ENCODE measurements around the gene NFU1. TPM values are rescaled to one million over a fixed set of nuclear protein-coding genes. Genes with fewer than 3 reads are reported as not detected.
A peak's percentile ranks its signal among the peaks of the same experiment; 100 is the strongest.

Gene NFU1
- total RNA-seq: 10 to 100 TPM; 40.0 to 61.2 TPM

DNA sequence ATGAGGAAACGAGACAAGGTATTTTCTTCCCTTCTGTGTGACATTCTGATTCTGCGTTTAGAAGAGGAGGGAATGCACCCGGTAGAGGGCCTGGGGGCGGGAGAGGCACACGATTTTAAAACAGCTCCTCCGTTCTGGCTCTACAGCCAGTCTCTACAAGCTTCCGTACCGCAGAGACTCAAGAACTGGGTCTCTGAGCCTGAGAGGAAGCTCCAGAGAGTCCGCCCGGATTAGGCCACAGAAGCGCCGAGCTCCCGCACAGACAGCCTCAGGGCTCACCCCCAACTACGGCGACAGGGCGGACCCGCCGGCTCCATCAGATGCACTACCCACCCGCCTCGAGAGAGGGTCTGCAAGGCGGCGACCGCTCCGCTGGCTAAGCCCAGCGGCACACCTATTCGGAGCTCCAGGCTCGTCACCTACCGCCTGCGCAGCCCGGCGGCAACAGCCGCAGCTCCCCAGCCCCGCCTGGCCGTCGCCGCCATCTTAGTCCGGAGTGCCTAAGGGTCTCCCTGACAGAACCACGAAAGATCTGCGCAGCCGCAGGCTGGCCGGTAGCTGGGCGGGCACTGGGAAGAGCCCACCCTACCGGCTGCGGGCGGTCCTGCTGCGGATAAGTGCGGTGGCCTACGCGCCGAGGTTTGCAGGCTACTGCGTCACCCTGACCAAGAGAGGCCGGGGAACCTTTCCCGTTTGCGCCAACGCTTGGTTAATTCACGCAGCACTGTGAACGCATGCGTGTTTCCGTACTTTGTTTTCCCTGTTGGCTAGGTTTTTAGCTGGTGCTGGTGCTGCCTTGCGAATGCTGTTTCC lies at the start of gene NFU1:
Gene NFU1, minus strand, starts transcription at position 498 of the 813 bp plus-strand sequence. Its CDS starts 13 bp downstream, at position 485.
- Mint-ChIP-seq H3K4me1 (ENCODE audit: low read depth) (peaks cover 45% of the 10 kb centered on the region), H3K4me3 (peak within 1 kb of the TSS; percentile 86 to 95), H3K36me3 (ENCODE audit: insufficient read depth in 2 of 2) (peaks cover 0 to 5% of the 10 kb centered on the region in 2 donors), H3K27ac (peak within 1 kb of the TSS; percentile 92), H3K27me3 (ENCODE audit: low read depth) (no peaks in the 10 kb centered on the region), H3K9me3 (peaks cover 5 to 10% of the 10 kb centered on the region in 2 donors)
- DNase-seq: peak; percentile 93 to 94
- ATAC-seq (replicated peaks in 1 of 2): peak; percentile 94 to 95

- no peaks in the 10 kb centered on the region for H3K9me3 Mint-ChIP-seq
- no peak for ATAC-seq (replicated peaks in 1 of 2)
- H3K4me1 Mint-ChIP-seq (ENCODE audit: low read depth): peaks cover 45% of the 10 kb centered on the region
- H3K4me3 Mint-ChIP-seq: no peak overlapping the region
- peak overlapping the region; percentile 83 for H3K27ac Mint-ChIP-seq
- peaks cover 4 to 17% of the 10 kb centered on the region in 2 donors for H3K36me3 Mint-ChIP-seq (ENCODE audit: insufficient read depth in 2 of 2)
- DNase-seq: no peak
- no peaks in the 10 kb centered on the region for H3K27me3 Mint-ChIP-seq (ENCODE audit: low read depth)
Measured at GRCh38 chr2:69483696-69484095, 46.5 kb upstream of the NFU1 start.

DNA sequence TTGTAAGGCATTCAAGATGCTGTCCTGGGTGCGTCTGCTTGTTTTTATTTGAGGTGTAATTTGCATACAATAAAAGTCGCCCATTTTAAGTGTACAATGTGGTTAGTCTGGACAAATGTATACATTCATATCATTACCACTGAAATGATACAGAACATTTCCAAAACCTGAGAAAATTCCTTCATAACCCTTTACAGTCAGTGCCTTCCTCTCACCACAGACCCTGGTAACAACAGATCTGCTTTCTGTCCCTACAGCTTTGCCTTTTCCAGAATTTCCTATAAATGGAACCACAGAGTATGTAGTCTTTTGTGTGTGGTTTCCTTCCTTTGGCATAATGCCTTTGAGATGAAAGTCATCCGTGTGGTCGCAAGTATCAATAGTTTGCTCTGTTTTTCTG lies 45.8 kb upstream of the NFU1 start:
- peak overlapping the region; percentile 83 for H3K27ac Mint-ChIP-seq
- no peaks in the 10 kb centered on the region for H3K9me3 Mint-ChIP-seq
- H3K4me3 Mint-ChIP-seq: no peak overlapping the region
- no peak for DNase-seq
- H3K36me3 Mint-ChIP-seq (ENCODE audit: insufficient read depth in 2 of 2): peaks cover 1 to 10% of the 10 kb centered on the region in 2 donors
- H3K4me1 Mint-ChIP-seq (ENCODE audit: low read depth): peaks cover 52% of the 10 kb centered on the region
- peak; percentile 39 to 63 for ATAC-seq (replicated peaks in 1 of 2)
- H3K27me3 Mint-ChIP-seq (ENCODE audit: low read depth): no peaks in the 10 kb centered on the region

GRCh38 chr2:69482471-69482870 lies 45.2 kb upstream of the NFU1 start:
- Mint-ChIP-seq H3K4me3 (no peak overlapping the region), H3K4me1 (ENCODE audit: low read depth) (peaks cover 57% of the 10 kb centered on the region), H3K27ac (no peak overlapping the region), H3K9me3 (no peaks in the 10 kb centered on the region), H3K27me3 (ENCODE audit: low read depth) (no peaks in the 10 kb centered on the region), H3K36me3 (ENCODE audit: insufficient read depth in 2 of 2) (peaks cover 1 to 9% of the 10 kb centered on the region in 2 donors)
- no peak for DNase-seq
- ATAC-seq (replicated peaks in 1 of 2): no peak

DNA sequence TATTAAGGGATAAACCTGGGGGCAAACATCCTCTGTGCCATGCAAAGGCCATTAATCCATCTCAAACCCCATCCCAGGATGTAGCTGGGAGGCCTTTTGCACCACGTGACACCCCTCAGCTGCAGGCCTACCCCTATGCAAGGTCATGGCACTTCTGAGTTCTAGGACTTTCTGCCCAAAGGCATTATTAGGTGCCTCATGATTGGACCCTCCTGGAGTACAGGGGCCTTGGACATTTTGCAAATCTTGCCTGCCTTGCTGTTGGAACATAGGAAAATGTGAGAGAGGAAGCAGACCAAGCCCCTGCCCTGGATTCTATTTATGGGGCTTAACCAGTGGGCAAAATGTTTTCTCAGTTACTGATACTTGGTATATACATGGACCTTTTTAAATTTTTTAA lies 44.2 kb upstream of the NFU1 start:
- peaks cover 57% of the 10 kb centered on the region for H3K4me1 Mint-ChIP-seq (ENCODE audit: low read depth)
- H3K27ac Mint-ChIP-seq: no peak overlapping the region
- H3K9me3 Mint-ChIP-seq: no peaks in the 10 kb centered on the region
- ATAC-seq (replicated peaks in 1 of 2): no peak
- H3K27me3 Mint-ChIP-seq (ENCODE audit: low read depth): no peaks in the 10 kb centered on the region
- H3K36me3 Mint-ChIP-seq (ENCODE audit: insufficient read depth in 2 of 2): peaks cover 4 to 11% of the 10 kb centered on the region in 2 donors
- no peak for DNase-seq
- no peak overlapping the region for H3K4me3 Mint-ChIP-seq

GRCh38 chr2:69477627-69478026 lies 40.4 kb upstream of the NFU1 start:
- DNase-seq: no peak
- ATAC-seq (replicated peaks in 1 of 2): peak; percentile 45 to 62
- peaks cover 52% of the 10 kb centered on the region for H3K4me1 Mint-ChIP-seq (ENCODE audit: low read depth)
- H3K4me3 Mint-ChIP-seq: no peak overlapping the region
- no peaks in the 10 kb centered on the region for H3K9me3 Mint-ChIP-seq
- peaks cover 4 to 12% of the 10 kb centered on the region in 2 donors for H3K36me3 Mint-ChIP-seq (ENCODE audit: insufficient read depth in 2 of 2)
- no peaks in the 10 kb centered on the region for H3K27me3 Mint-ChIP-seq (ENCODE audit: low read depth)
- peak overlapping the region; percentile 2 for H3K27ac Mint-ChIP-seq

DNA sequence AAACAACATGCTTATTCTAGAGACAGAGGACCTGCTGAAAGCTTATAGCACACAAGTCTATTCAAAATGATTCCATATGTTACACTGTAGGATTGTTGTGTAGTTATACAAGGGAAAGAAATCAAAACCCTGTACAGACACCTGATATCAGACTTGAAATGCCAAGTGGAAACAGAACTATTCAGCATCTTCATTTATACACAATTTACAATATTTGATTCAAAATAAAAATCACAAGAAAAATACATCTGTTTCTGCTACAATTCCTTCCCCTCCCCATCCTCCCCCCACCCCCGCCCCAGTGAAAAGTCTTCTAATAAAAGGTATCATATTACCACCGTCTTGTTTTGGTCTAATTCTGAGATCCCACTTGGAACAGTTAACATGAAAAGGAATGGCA lies 37.5 kb upstream of the NFU1 start:
- Mint-ChIP-seq H3K36me3 (ENCODE audit: insufficient read depth in 2 of 2) (peaks cover 4 to 12% of the 10 kb centered on the region in 2 donors), H3K4me3 (no peak overlapping the region), H3K27me3 (ENCODE audit: low read depth) (no peaks in the 10 kb centered on the region), H3K27ac (no peak overlapping the region), H3K4me1 (ENCODE audit: low read depth) (peaks cover 52% of the 10 kb centered on the region), H3K9me3 (no peaks in the 10 kb centered on the region)
- DNase-seq: no peak
- ATAC-seq (replicated peaks in 1 of 2): no peak

DNA sequence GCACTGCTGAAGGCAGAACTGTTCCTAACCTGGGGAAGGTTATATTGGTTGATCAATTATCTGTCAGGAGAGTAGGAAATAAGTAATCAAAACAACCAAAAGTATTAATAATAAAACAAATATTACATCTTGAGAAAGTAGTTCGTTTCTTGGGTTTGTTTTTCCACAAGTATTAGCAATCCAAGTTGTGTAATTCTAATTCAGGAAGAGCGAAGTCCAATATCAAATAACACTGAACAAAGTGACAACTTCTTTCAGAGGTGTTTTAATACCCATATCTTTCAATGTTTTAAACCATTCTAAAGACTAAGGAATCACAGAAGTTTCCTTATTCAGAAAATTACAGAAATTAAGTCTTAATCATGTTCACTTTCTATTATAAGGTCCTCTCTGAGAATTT lies 34.6 kb upstream of the NFU1 start:
- H3K4me3 Mint-ChIP-seq: no peak overlapping the region
- no peaks in the 10 kb centered on the region for H3K27me3 Mint-ChIP-seq (ENCODE audit: low read depth)
- no peak overlapping the region for H3K27ac Mint-ChIP-seq
- ATAC-seq (replicated peaks in 1 of 2): no peak
- H3K36me3 Mint-ChIP-seq (ENCODE audit: insufficient read depth in 2 of 2): peaks cover 2 to 14% of the 10 kb centered on the region in 2 donors
- no peak for DNase-seq
- H3K9me3 Mint-ChIP-seq: no peaks in the 10 kb centered on the region
- peaks cover 33% of the 10 kb centered on the region for H3K4me1 Mint-ChIP-seq (ENCODE audit: low read depth)

DNA sequence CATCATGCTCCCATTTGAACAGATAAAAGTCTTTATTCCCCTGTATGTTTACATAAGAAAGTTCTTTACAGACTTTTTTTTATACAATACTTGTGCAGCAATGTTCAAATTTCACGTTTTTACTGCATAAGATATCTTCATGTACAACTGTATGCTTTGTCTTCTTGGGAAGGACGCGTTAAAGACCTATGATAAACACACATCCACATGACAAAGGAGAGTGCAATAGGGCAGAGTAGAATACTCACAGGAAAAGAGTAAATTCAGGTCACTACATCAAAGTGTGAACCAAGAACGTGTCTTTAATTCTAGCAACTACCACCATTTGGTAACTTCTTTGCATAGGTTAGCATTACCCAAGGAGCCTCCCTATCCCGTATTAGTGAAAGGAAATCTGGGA lies 33.7 kb upstream of the NFU1 start:
- peaks cover 0 to 15% of the 10 kb centered on the region in 2 donors for H3K36me3 Mint-ChIP-seq (ENCODE audit: insufficient read depth in 2 of 2)
- H3K4me1 Mint-ChIP-seq (ENCODE audit: low read depth): peaks cover 30% of the 10 kb centered on the region
- H3K27ac Mint-ChIP-seq: no peak overlapping the region
- H3K9me3 Mint-ChIP-seq: no peaks in the 10 kb centered on the region
- DNase-seq (no peak), ATAC-seq (replicated peaks in 1 of 2) (no peak)
- H3K27me3 Mint-ChIP-seq (ENCODE audit: low read depth): no peaks in the 10 kb centered on the region
- no peak overlapping the region for H3K4me3 Mint-ChIP-seq

- Mint-ChIP-seq H3K9me3 (no peaks in the 10 kb centered on the region), H3K4me3 (no peak overlapping the region), H3K27ac (peak overlapping the region; percentile 10), H3K36me3 (ENCODE audit: insufficient read depth in 2 of 2) (peaks cover 0 to 14% of the 10 kb centered on the region in 2 donors), H3K4me1 (ENCODE audit: low read depth) (peaks cover 27% of the 10 kb centered on the region), H3K27me3 (ENCODE audit: low read depth) (no peaks in the 10 kb centered on the region)
- DNase-seq: no peak
- ATAC-seq (replicated peaks in 1 of 2): no peak
Measured at GRCh38 chr2:69469784-69470183, 32.5 kb upstream of the NFU1 start.

- no peak overlapping the region for H3K4me3 Mint-ChIP-seq
- ATAC-seq (replicated peaks in 1 of 2) (no peak), DNase-seq (no peak)
- no peaks in the 10 kb centered on the region for H3K27me3 Mint-ChIP-seq (ENCODE audit: low read depth)
- H3K36me3 Mint-ChIP-seq (ENCODE audit: insufficient read depth in 2 of 2): peaks cover 0 to 14% of the 10 kb centered on the region in 2 donors
- peak overlapping the region; percentile 10 for H3K27ac Mint-ChIP-seq
- H3K9me3 Mint-ChIP-seq: no peaks in the 10 kb centered on the region
- peaks cover 27% of the 10 kb centered on the region for H3K4me1 Mint-ChIP-seq (ENCODE audit: low read depth)
Measured at GRCh38 chr2:69469375-69469774, 32.1 kb upstream of the NFU1 start.

- Mint-ChIP-seq H3K27me3 (ENCODE audit: low read depth) (no peaks in the 10 kb centered on the region), H3K4me3 (no peak overlapping the region), H3K36me3 (ENCODE audit: insufficient read depth in 2 of 2) (peaks cover 3 to 22% of the 10 kb centered on the region in 2 donors), H3K27ac (no peak overlapping the region), H3K4me1 (ENCODE audit: low read depth) (peaks cover 27% of the 10 kb centered on the region), H3K9me3 (no peaks in the 10 kb centered on the region)
- peak; percentile 21 to 26 for DNase-seq
- ATAC-seq (replicated peaks in 1 of 2): peak; percentile 79 to 81
Measured at GRCh38 chr2:69466728-69467127, 29.5 kb upstream of the NFU1 start.

DNA sequence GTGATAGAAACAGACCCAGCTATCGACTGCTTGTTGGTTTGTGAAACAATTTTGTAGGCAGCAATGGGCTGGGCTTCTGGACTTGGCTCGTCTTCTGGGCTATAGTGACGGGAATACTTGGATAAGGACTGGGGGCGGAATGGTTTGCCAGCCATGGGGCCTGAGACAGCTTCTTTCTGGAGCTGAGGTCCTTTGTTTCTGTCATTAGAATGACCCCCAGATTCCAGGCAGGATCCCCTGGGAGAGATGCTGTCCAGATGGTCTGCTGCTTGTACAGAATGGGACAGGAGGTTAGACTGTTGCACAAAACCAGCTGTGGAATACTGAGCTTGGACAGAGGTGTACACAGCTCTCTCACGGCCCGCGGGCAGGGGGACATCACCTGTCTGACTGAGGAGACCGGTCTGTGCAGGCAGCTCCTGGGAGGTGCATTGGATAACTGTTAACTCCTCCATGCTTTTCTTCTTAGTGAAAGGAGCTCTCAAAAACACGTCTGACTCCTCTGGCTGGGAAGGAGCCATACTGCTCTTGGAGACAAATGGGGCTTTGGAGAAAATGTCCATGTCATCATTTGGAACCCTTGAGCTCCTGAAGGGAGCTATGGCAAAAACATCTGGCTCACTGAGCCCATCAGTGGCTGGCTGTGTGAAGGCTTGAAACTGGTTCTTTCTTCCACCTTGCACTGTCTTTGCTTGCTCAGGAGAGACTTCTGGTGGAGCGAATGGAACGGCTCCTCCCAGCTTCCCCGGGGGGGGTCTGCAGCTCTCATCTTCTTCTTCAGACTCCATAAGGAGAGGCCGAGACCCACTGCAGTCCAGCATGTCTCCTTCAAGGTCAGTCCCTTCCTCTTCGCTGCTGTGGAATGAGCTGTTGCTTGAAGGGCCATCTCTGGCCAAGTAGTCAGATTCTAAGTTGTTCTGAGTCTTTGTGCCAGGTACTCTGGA lies 28.6 kb upstream of the NFU1 start:
- Mint-ChIP-seq H3K9me3 (no peaks in the 10 kb centered on the region), H3K4me1 (ENCODE audit: low read depth) (peaks cover 27% of the 10 kb centered on the region)

More for the DNA sequence above, 28.6 kb upstream of the NFU1 start:
- Mint-ChIP-seq H3K4me3 (no peak overlapping the region), H3K27me3 (ENCODE audit: low read depth) (no peaks in the 10 kb centered on the region), H3K36me3 (ENCODE audit: insufficient read depth in 2 of 2) (peaks cover 3 to 22% of the 10 kb centered on the region in 2 donors), H3K27ac (no peak overlapping the region)
- no peak for ATAC-seq (replicated peaks in 1 of 2)
- DNase-seq: no peak

Data from activated T-cell treated with anti-CD3 and anti-CD28 coated beads, Interleukin-2, amount 50 U/mL, for 72 hours (primary cell).